Heart left ventricle (tissue), 16 donors: Measurements from ENCODE around the gene BTN3A1. TPM values are rescaled to one million over a fixed set of nuclear protein-coding genes. Genes with fewer than 3 reads are reported as not detected.

Experiments
- ATAC-seq, 4 donors: fragments of 200-7000 bp; cut with Tn5 transposase; one replicate each; pipeline ENCODE4 v1.9.1; 2020 to 2022; ENCODE audit warnings: moderate library complexity in 4 of 4, mild to moderate bottlenecking in 3 of 4, moderate number of reproducible peaks in 1 of 4
- DNase-seq, 5 donors: peaks; one replicate each; pipeline ENCODE4 v3.0.0-alpha.2; 2020
- H3K27ac ChIP-seq, 12 donors: fragments of 200-600 bp; sonication (generic) in 4 of 12; one replicate each; pipeline versions ENCODE4 v1.5.0 to v1.8.0; 2016 to 2022; ENCODE audit warnings: mild to moderate bottlenecking in 2 of 12
- H3K27me3 ChIP-seq, 9 donors: fragments of 200-600 bp; sonication (generic) in 2 of 9; one replicate each; pipeline versions ENCODE4 v1.5.1 to v1.8.0; 2016 to 2022; ENCODE audit warnings: mild to moderate bottlenecking in 3 of 9
- H3K36me3 ChIP-seq, 9 donors: fragments of 200-600 bp; sonication (generic) in 2 of 9; one replicate each; pipeline versions ENCODE4 v1.5.0 to v1.8.0; 2018 to 2022; ENCODE audit warnings: mild to moderate bottlenecking in 2 of 9
- H3K4me1 ChIP-seq, 12 donors: fragments of 200-600 bp; sonication (generic) in 4 of 12; one replicate each; pipeline versions ENCODE4 v1.5.0 to v1.8.0; 2016 to 2022; ENCODE audit warnings: mild to moderate bottlenecking in 3 of 12
- H3K4me3 ChIP-seq, 12 donors: fragments of 200-600 bp; sonication (generic) in 4 of 12; one replicate each; pipeline versions ENCODE4 v1.5.0 to v1.8.0; 2017 to 2022; ENCODE audit warnings: mild to moderate bottlenecking in 9 of 12, moderate library complexity in 4 of 12
- H3K9me3 ChIP-seq, 12 donors: fragments of 200-600 bp; sonication (generic) in 4 of 12; one replicate each; pipeline versions ENCODE4 v1.5.0 to v1.8.0; 2016 to 2022; ENCODE audit warnings: mild to moderate bottlenecking in 1 of 12
- CTCF ChIP-seq, 12 donors: fragments of 200-600 bp; sonication (generic) in 4 of 12; IDR thresholded peaks; one replicate each; pipeline versions ENCODE4 v1.5.0 to v1.8.0; 2018 to 2022; ENCODE audit warnings: antibody characterized with exemption in 12 of 12, mild to moderate bottlenecking in 5 of 12
- POLR2A ChIP-seq, 2 donors: fragments of 450-650 bp; IDR thresholded peaks; one replicate each; pipeline ENCODE4 v1.6.1; 2017; ENCODE audit warnings: antibody characterized with exemption in 2 of 2, mild to moderate bottlenecking in 2 of 2, moderate library complexity in 2 of 2
- WGBS, 4 donors: extraction: QIAGEN DNeasy Blood & Tissue Kit in 2 of 4; methylation state at CpG; one replicate each; pipeline versions ENCODE4 v1.1.5 to v1.1.7; 2013 to 2018; 5-methylcytosine and 5-hydroxymethylcytosine counted together
- intact Hi-C, 10 donors: fragments of 100-400 bp; cut with DNase I; formaldehyde crosslinking; loops; one replicate each; pipeline versions ENCODE4 v1.11.1 to v1.14.2; 2022
- polyA plus RNA-seq, 2 donors: library from polyadenylated mRNA; stranded (reverse); fragments of 200-250 nt; gene quantifications; one replicate each; pipeline ENCODE4 v1.2.3, GENCODE V29; 2013
- total RNA-seq, 9 donors: library from RNA; depleted of rRNA in 2 of 9; stranded (reverse); fragments of >200 nt in 2 of 9; fragmentation: NEBNext Ultra II Directional in 3 of 9; extraction: Animal tissue kit (Norgen Biotek cat#: 25700) in 3 of 9; gene quantifications; one replicate each; pipeline versions ENCODE4 v1.1.0 to v1.2.4, GENCODE V29; 2016 to 2023
- donor health status: ischemic (EF 13 %, LVEDD 7.1; RV severe dilation, severe dysfunction).
- donor health status: healthy with polysubstance abuse.
- donor health status: DM: no; HTN: yes; CAD: no.
- donor health status: DM: no; HTN: no; CAD: no.
- donor health status: ischemic (EF 25% LVEDD 6.9; RV normal size, moderate dysfunction).
- donor health status: ischemic (EF 25% LVEDD 5.7; RV mildly dilated, moderate dysfunction).
- donor health status: healthy.
- donor health status: DM: yes; HTN: yes; CAD: no.
- donor health status: ischemic (EF 35%, LVEDD 5.7; RV mildly dilated, moderate dysfunction).
- donor health status: nonischemic (EF 11% LVEDD 7.7; RV severe dilation, severe dysfunction).
- donor health status: DM: yes; HTN: yes; CAD: no.
- donor health status: PGD.
- donor health status: ischemic (EF 29% LVEDD 5.4; RV normal size, mild dysfunction).
- donor health status: nonischemic (EF 23%, LVEDD 6.1; RV moderate dilation, normal function).

Gene BTN3A1
- total and polyA plus RNA-seq, 11 donors: 3.1 to 47.6 (median 5.8) TPM

GRCh38 chr6:26358511-26358981, 43.5 kb upstream of the BTN3A1 start:
- intact Hi-C loops: no loop called here
- no peaks in the 10 kb centered on the region for H3K9me3 ChIP-seq
- no peaks in the 10 kb centered on the region for H3K36me3 ChIP-seq
- DNase-seq: no peak
- TF ChIP-seq POLR2A (IDR thresholded peaks at IDR 0.05) (no peak), CTCF (IDR thresholded peaks at IDR 0.05) (no peak)
- H3K4me1 ChIP-seq: no peaks in the 10 kb centered on the region
- 86 to 93% (median 91%) methylated on average over 7 of the region's 7 CpGs for WGBS, 4 donors
- no peak overlapping the region for H3K27ac ChIP-seq
- H3K27me3 ChIP-seq: no peaks in the 10 kb centered on the region
- ATAC-seq: no peak
- no peak overlapping the region for H3K4me3 ChIP-seq

- Histone ChIP-seq H3K4me3 (no peak overlapping the region), H3K4me1 (peaks cover 0 to 10% (median 7%) of the 10 kb centered on the region in 12 donors), H3K36me3 (no peaks in the 10 kb centered on the region), H3K9me3 (no peaks in the 10 kb centered on the region), H3K27me3 (no peaks in the 10 kb centered on the region), H3K27ac (no peak overlapping the region)
- ATAC-seq (no peak), DNase-seq (no peak)
- TF ChIP-seq CTCF (IDR thresholded peaks at IDR 0.05) (no peak), POLR2A (IDR thresholded peaks at IDR 0.05) (no peak)
- intact Hi-C loops: no loop called here
- WGBS, 4 donors: 94 to 97% (median 95%) methylated on average over 5 of the region's 5 CpGs
Measured at GRCh38 chr6:26359765-26360164, 42.3 kb upstream of the BTN3A1 start.

- peak overlapping the region in 1 of 12 donors; percentile 49 for H3K27ac ChIP-seq
- no peak for ATAC-seq
- H3K9me3 ChIP-seq: no peaks in the 10 kb centered on the region
- H3K27me3 ChIP-seq: no peaks in the 10 kb centered on the region
- no peak for DNase-seq
- 90 to 93% (median 92%) methylated on average over 14 of the region's 14 CpGs for WGBS, 4 donors
- intact Hi-C loops: no loop called here
- no peaks in the 10 kb centered on the region for H3K36me3 ChIP-seq
- TF ChIP-seq CTCF (IDR thresholded peaks at IDR 0.05) (no peak), POLR2A (IDR thresholded peaks at IDR 0.05) (no peak)
- H3K4me1 ChIP-seq: peaks cover 0 to 13% (median 7%) of the 10 kb centered on the region in 12 donors
- no peak overlapping the region for H3K4me3 ChIP-seq
Measured at GRCh38 chr6:26360451-26361416, 41.3 kb upstream of the BTN3A1 start.

GRCh38 chr6:26361544-26361943, 40.5 kb upstream of the BTN3A1 start:
- Histone ChIP-seq H3K27ac (peak overlapping the region in 1 of 12 donors; percentile 49), H3K4me1 (peaks cover 0 to 21% (median 9%) of the 10 kb centered on the region in 12 donors), H3K4me3 (no peak overlapping the region), H3K9me3 (no peaks in the 10 kb centered on the region), H3K36me3 (no peaks in the 10 kb centered on the region), H3K27me3 (no peaks in the 10 kb centered on the region)
- TF ChIP-seq CTCF (IDR thresholded peaks at IDR 0.05) (no peak), POLR2A (IDR thresholded peaks at IDR 0.05) (no peak)
- ATAC-seq (no peak), DNase-seq (no peak)
- 87 to 98% (median 93%) methylated on average over 5 of the region's 5 CpGs for WGBS, 4 donors
- intact Hi-C loops: no loop called here
